OCI-LY7 (cell line): ENCODE results near the gene ENO2. TPM values are rescaled to one million over a fixed set of nuclear protein-coding genes. Genes with fewer than 3 reads are reported as not detected.

Experiments used
- BruUV-seq: library from RNA; stranded (reverse); fragments of 400-500 nt; replicated peaks from 2 replicates; lab custom pipeline; 2021; lab: Mats Ljungman, UMichigan
- CTCF ChIA-PET: fragments of 300-600 bp; sonication (Branson Sonifier 250); formaldehyde crosslinking; loops from one replicate; lab custom pipeline; 2022; ENCODE audit warnings: antibody characterized with exemption; ENCODE audit not compliant: unreplicated experiment; lab: Charles Lee
- POLR2A ChIA-PET: fragments of 300-600 bp; sonication (Branson Sonifier 250); formaldehyde crosslinking; loops from one replicate; lab custom pipeline; 2022; ENCODE audit warnings: antibody characterized with exemption; lab: Charles Lee
- DNase-seq: peaks from one replicate; pipeline ENCODE4 v3.0.0-alpha.2; 2015; ENCODE audit warnings: low spot score
- H2AFZ ChIP-seq: fragments of 200-600 bp; sonication (generic), shearing (Covaris generic); 2 replicates; pipeline ENCODE4 v1.6.1; 2014; ENCODE audit warnings: mild to moderate bottlenecking, antibody characterized with exemption, low read length, moderate library complexity
- H3K27ac ChIP-seq: fragments of 200-600 bp; sonication (generic); 2 replicates; pipeline ENCODE4 v1.5.1; 2014; ENCODE audit warnings: mixed run types, low read depth, mild to moderate bottlenecking, moderate library complexity, low read length, inconsistent platforms; ENCODE audit not compliant: poor library complexity, severe bottlenecking
- H3K36me3 ChIP-seq: fragments of 200-600 bp; sonication (generic); 2 replicates; pipeline ENCODE4 v1.6.1; 2014; ENCODE audit warnings: mild to moderate bottlenecking, antibody characterized with exemption, low read length, moderate library complexity, mixed read lengths; ENCODE audit not compliant: insufficient read depth
- H3K4me1 ChIP-seq: fragments of 200-600 bp; sonication (generic); 2 replicates; pipeline ENCODE4 v1.5.1; 2014; ENCODE audit warnings: mild to moderate bottlenecking, low read length; ENCODE audit not compliant: insufficient read depth, poor library complexity, severe bottlenecking
- H3K4me2 ChIP-seq: fragments of 200-600 bp; sonication (generic); 2 replicates; pipeline ENCODE4 v1.6.1; 2014; ENCODE audit warnings: mild to moderate bottlenecking, low read length
- H3K4me3 ChIP-seq: fragments of 200-600 bp; sonication (generic); 2 replicates; pipeline ENCODE4 v1.5.1; 2014; ENCODE audit warnings: mild to moderate bottlenecking, low read depth, low read length; ENCODE audit not compliant: poor library complexity, severe bottlenecking
- H3K79me2 ChIP-seq: fragments of 200-600 bp; sonication (generic); 2 replicates; pipeline ENCODE4 v1.6.1; 2016; ENCODE audit warnings: low read depth, mild to moderate bottlenecking, low read length, moderate library complexity, mixed read lengths; ENCODE audit not compliant: insufficient read depth
- H3K9me2 ChIP-seq: fragments of 200-600 bp; sonication (generic); 2 replicates; pipeline ENCODE4 v1.6.1; 2016; ENCODE audit warnings: mild to moderate bottlenecking, low read length, mixed read lengths; ENCODE audit not compliant: insufficient read depth
- H3K9me3 ChIP-seq: fragments of 200-600 bp; sonication (generic); 2 replicates; pipeline ENCODE4 v1.6.1; 2014; ENCODE audit warnings: mild to moderate bottlenecking, mixed run types, low read length, mixed read lengths
- H4K20me1 ChIP-seq: fragments of 200-600 bp; sonication (generic); 2 replicates; pipeline ENCODE4 v1.6.1; 2014; ENCODE audit warnings: mild to moderate bottlenecking, antibody characterized with exemption, low read length, moderate library complexity, mixed read lengths; ENCODE audit not compliant: insufficient read depth
- EZH2phosphoT487 ChIP-seq: fragments of 200-600 bp; sonication (generic); IDR thresholded peaks from 2 replicates; pipeline ENCODE4 v1.6.1; 2018; ENCODE audit warnings: low read depth, borderline replicate concordance, mild to moderate bottlenecking, mixed run types, antibody characterized with exemption, low read length, moderate library complexity, mixed read lengths
- intact Hi-C: fragments of 100-400 bp; cut with micrococcal nuclease; formaldehyde crosslinking; loops from one replicate; pipeline ENCODE4 v1.10.0; 2022; ENCODE audit not compliant: unreplicated experiment
- total RNA-seq, 2 experiments: library from RNA; depleted of rRNA in 1 of 2; stranded (reverse); fragments of >200 nt in 1 of 2; shearing (Covaris generic) in 1 of 2; gene quantifications; 2 replicates each; pipeline ENCODE4 v1.2.3, GENCODE V29; 2014 to 2022
- TF ChIP-seq, protein P1 (sequence below): fragments of 200-600 bp; sonication (generic); conservative IDR thresholded peaks from 2 replicates; pipeline ENCODE4 v1.5.1; 2014; ENCODE audit warnings: mild to moderate bottlenecking, antibody characterized with exemption, low read length, moderate library complexity, mixed read lengths

ENO2 gene
- total RNA-seq, 2 experiments from 2014 or later, result 24.9 to 89.5 TPM

DNA sequence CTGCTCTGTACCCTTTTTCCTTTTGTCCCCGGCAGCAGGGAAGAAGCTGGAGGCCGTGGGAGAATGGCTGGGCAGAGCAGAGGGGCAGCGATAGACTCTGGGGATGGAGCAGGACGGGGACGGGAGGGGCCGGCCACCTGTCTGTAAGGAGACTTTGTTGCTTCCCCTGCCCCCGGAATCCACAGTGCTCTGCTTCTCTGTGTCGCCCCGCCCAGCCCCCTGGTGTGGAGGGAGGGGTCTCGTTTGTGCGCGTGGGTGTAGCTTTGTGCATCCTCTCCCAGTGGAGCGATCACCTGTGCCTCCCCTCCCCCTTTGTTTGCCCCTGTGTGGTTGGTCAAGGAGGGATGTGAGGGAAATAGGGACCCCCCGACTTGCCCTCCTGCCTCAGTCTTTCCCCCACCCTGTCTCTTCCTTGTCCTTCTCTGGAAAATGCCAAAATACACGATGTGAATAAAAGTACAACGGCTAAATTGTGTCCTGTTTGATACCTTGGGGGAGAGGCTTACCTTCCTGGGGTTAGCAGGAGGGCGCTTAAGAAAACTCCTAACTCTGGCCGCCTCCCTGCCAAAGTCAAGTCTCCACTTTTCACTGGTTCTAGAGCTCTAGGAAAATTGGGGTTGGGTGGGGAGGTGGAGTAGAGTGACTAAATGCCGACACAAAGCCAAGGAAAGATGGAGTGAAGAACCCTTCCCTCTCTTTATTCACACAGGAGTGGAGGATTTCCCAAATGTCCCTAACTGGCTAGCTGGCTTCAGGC is 48.0 kb upstream of the ENO2 start:
- intact Hi-C loops, result loop anchor here (5.0 kb wide), 1 partner anchor 226 kb away; the partner anchor contains the start of gene C1R
- Histone ChIP-seq H3K9me2 (no peaks in the 10 kb centered on the region), H3K27ac (no peak overlapping the region), H4K20me1 (0 out of 2 replicates have a peak, but pooled peaks cover 6% of the 10 kb centered on the region), H3K4me3 (peak overlapping the region; percentile 93), H3K4me1 (peaks cover 41% of the 10 kb centered on the region), H3K4me2 (peak overlapping the region; percentile 100), H3K36me3 (peaks cover 81% of the 10 kb centered on the region), H2AFZ (no peak overlapping the region), H3K79me2 (peaks cover 14% of the 10 kb centered on the region; the same call in 1 of the 2 replicates), H3K9me3 (no peaks in the 10 kb centered on the region)
- CTCF ChIA-PET, result interaction anchor here (0.5 to 2.0 kb wide), 4 partner anchors 14 to 142 kb away, joined by 3 to 7 read pairs (median 5); partner anchors contain the start of gene USP5
- POLR2A ChIA-PET, result interaction anchor here (0.6 to 6.0 kb wide), 8 partner anchors 9 to 1483 kb away, joined by 3 to 60 read pairs (median 4); partner anchors contain the start of genes CDCA3, GNB3 and USP5
- DNase-seq, result no peak
- TF ChIP-seq, protein P1, sequence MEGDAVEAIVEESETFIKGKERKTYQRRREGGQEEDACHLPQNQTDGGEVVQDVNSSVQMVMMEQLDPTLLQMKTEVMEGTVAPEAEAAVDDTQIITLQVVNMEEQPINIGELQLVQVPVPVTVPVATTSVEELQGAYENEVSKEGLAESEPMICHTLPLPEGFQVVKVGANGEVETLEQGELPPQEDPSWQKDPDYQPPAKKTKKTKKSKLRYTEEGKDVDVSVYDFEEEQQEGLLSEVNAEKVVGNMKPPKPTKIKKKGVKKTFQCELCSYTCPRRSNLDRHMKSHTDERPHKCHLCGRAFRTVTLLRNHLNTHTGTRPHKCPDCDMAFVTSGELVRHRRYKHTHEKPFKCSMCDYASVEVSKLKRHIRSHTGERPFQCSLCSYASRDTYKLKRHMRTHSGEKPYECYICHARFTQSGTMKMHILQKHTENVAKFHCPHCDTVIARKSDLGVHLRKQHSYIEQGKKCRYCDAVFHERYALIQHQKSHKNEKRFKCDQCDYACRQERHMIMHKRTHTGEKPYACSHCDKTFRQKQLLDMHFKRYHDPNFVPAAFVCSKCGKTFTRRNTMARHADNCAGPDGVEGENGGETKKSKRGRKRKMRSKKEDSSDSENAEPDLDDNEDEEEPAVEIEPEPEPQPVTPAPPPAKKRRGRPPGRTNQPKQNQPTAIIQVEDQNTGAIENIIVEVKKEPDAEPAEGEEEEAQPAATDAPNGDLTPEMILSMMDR, result no peak
- no peak for TF ChIP-seq EZH2phosphoT487
- no TSS peak for BruUV-seq

DNA sequence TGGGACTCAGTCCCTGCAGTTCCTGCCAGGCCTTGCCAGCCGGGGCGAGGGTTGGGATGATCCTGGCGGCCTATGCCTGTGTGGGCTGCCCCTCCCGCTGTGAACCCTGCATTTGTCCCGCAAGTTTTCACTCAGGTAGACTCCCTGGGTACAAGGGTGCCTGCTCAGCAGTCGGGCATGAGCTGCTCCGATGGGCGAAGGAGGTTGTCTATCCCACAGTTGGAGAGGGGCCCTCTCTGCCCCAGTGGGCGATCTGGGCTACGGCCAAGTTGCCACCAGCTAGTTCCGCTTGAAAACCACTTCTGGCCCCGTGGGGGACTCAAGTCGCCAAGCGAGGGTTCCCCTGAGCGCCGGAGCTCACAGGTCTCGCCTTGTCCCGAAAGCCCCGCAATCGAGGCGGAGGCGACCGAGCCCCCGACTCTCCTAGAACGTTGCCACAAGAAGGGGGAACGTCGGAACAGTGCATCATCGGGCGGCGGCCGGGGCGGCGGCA is 47.4 kb upstream of the ENO2 start:
- Histone ChIP-seq H3K9me2 (no peaks in the 10 kb centered on the region), H3K4me2 (peak overlapping the region; percentile 100), H3K79me2 (peaks cover 16% of the 10 kb centered on the region; the same call in 1 of the 2 replicates), H3K36me3 (peaks cover 81% of the 10 kb centered on the region), H4K20me1 (0 out of 2 replicates have a peak, but pooled peaks cover 8% of the 10 kb centered on the region), H3K27ac (no peak overlapping the region), H3K9me3 (no peaks in the 10 kb centered on the region), H2AFZ (no peak overlapping the region), H3K4me3 (peak overlapping the region; percentile 93), H3K4me1 (peaks cover 47% of the 10 kb centered on the region)
- TF ChIP-seq, protein P1, result no peak
- no peak for TF ChIP-seq EZH2phosphoT487
- BruUV-seq, result no TSS peak
- intact Hi-C loops, result loop anchor here (1.0 to 5.0 kb wide), 2 partner anchors 15 to 225 kb away; partner anchors contain the start of genes C1R and USP5
- DNase-seq, result no peak
- ChIA-PET CTCF (interaction anchor here (0.5 to 2.0 kb wide), 4 partner anchors 14 to 143 kb away, joined by 3 to 7 read pairs (median 5); partner anchors contain the start of gene USP5), POLR2A (interaction anchor here (0.6 to 6.0 kb wide), 9 partner anchors 8 to 1483 kb away, joined by 3 to 60 read pairs (median 4); partner anchors contain the start of genes CDCA3, GNB3 and USP5)
